Measurements from ENCODE around the gene DLG1. TPM values are rescaled to one million over a fixed set of nuclear protein-coding genes. Genes with fewer than 3 reads are reported as not detected.

Gene DLG1
- polyA plus RNA-seq, 4 donors: 25.5 to 68.9 (median 39.7) TPM

DNA sequence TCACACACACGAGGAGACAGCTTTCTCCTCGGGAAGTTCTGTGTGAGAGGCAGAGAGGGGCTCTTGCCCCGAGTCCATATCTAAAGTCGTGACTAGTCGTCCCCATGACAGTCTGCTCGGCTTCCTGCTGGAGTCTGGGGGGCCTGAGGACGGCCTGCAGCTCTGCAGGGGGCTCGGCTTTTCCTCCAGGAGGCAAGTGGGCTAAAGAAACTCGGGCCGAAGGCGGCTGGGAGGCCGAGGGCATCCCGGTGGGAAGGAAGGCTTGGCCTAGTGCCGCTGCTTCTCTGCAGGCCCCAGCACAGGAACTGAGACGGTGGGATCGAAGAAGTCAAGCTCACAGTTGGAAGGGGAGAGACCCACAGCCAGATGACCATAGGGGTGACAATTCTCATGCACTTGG lies 304.4 kb downstream of the DLG1 start:
- DNase-seq (no peak), FAIRE-seq (no peak)
- peaks cover 0 to 29% (median under 1%) of the 10 kb centered on the region in 3 donors for H3K4me1 ChIP-seq (ENCODE audit: control insufficient read depth in 3 of 3, insufficient read depth in 2 of 3, low read depth in 1 of 3, low read length in 2 of 3)
- 75 to 88% (median 80%) methylated on average over 16 of the region's 16 CpGs for WGBS, 3 donors
- peaks cover 0 to 29% (median 0%) of the 10 kb centered on the region in 3 donors for H3K36me3 ChIP-seq (ENCODE audit: control insufficient read depth in 3 of 3, insufficient read depth in 2 of 3, low read depth in 1 of 3, low read length in 3 of 3)
- no peaks in the 10 kb centered on the region for H3K27me3 ChIP-seq (ENCODE audit: control insufficient read depth in 3 of 3, insufficient read depth in 3 of 3, low read length in 3 of 3)
- peaks cover 0 to 5% of the 10 kb centered on the region in 2 donors for H3K9me3 ChIP-seq (ENCODE audit: control insufficient read depth in 2 of 2, insufficient read depth in 1 of 2, low read depth in 1 of 2, low read length in 1 of 2)
- H3K27ac ChIP-seq (ENCODE audit: low read depth in 1 of 3, low read length in 2 of 3): no peak overlapping the region
- no peak overlapping the region for H3K4me3 ChIP-seq (ENCODE audit: low read depth in 1 of 3, low read length in 3 of 3)

Data from small intestine (tissue), 7 donors.